H1 (cell line): ENCODE data around the gene DYNLT2. TPM values are rescaled to one million over a fixed set of nuclear protein-coding genes. Genes with fewer than 3 reads are reported as not detected.

Experiments
- CEBPB ChIP-seq: IDR thresholded peaks from 2 replicates; pipeline ENCODE4 v1.6.1; 2012; ENCODE audit warnings: low read depth, low read length
- CHD7 ChIP-seq: fragments of 300-600 bp; sonication (generic); IDR thresholded peaks from 2 replicates; pipeline ENCODE4 v1.7.1; 2012; ENCODE audit warnings: low read length, moderate library complexity, mild to moderate bottlenecking, inconsistent platforms; ENCODE audit not compliant: insufficient replicate concordance
- EGR1 ChIP-seq: IDR thresholded peaks from 2 replicates; pipeline ENCODE4 v1.6.1; 2011; ENCODE audit warnings: low read depth, low read length, borderline replicate concordance
- PHF8 ChIP-seq: fragments of 200-600 bp; sonication (generic); conservative IDR thresholded peaks from 2 replicates; pipeline ENCODE4 v1.7.1; 2012; ENCODE audit warnings: low read depth, mild to moderate bottlenecking, inconsistent platforms, low read length, moderate library complexity
- POLR2A ChIP-seq, 2 experiments: IDR thresholded peaks; 1 replicate in 1 of 2; 2 replicates in 1 of 2; pipeline ENCODE4 v1.6.1; 2011; ENCODE audit warnings: low read depth in 2 of 2, low read length in 2 of 2, mild to moderate bottlenecking in 2 of 2; ENCODE audit errors: control extremely low read depth in 1 of 2
- POLR2AphosphoS5 ChIP-seq: IDR thresholded peaks from 2 replicates; pipeline ENCODE4 v1.6.1; 2011; ENCODE audit warnings: low read depth, low read length
- RAD21 ChIP-seq, 2 experiments: IDR thresholded peaks in 1 of 2; conservative IDR thresholded peaks in 1 of 2; 2 replicates each; pipeline ENCODE4 v1.6.1; 2011; ENCODE audit warnings: low read depth in 2 of 2, low read length in 2 of 2, improper control_type of control experiment in 1 of 2, inconsistent platforms in 1 of 2, mild to moderate bottlenecking in 1 of 2, moderate library complexity in 1 of 2
- SUZ12 ChIP-seq: fragments of 200-600 bp; sonication (generic); IDR thresholded peaks from 2 replicates; pipeline ENCODE4 v1.6.1; 2012; ENCODE audit warnings: mild to moderate bottlenecking, inconsistent platforms, low read length, moderate library complexity, mixed read lengths
- polyA plus RNA-seq, 7 experiments: library from polyadenylated mRNA; depleted of rRNA in 3 of 7; stranded (reverse) in 5 of 7; unstranded in 2 of 7; fragments of >200 nt in 5 of 7; fragments of 200-250 nt in 2 of 7; gene quantifications; 1 replicate in 5 of 7; 2 replicates in 1 of 7; 4 replicates in 1 of 7; pipeline versions ENCODE4 v1.2.1 to v1.2.3, GENCODE V29; 2011 to 2013; ENCODE audit warnings: missing spikeins in 2 of 7, mixed read lengths in 2 of 7
- total RNA-seq: library from RNA; stranded (reverse); fragmentation: NEBNext Ultra II Directional; extraction: Animal tissue kit (Norgen Biotek cat#: 25700); gene quantifications from 2 replicates; pipeline ENCODE4 v1.2.1, GENCODE V29; 2021
- TF ChIP-seq, protein P1 (sequence below): IDR thresholded peaks from 2 replicates; pipeline ENCODE4 v1.6.1; 2012; ENCODE audit warnings: low read length, inconsistent platforms

DYNLT2 gene
- total and polyA plus RNA-seq, 2 of the 8 experiments (the other 6 are each of a cell fraction or from before 2014, with no cell fraction given): 0.48 to 1.8 TPM

DNA sequence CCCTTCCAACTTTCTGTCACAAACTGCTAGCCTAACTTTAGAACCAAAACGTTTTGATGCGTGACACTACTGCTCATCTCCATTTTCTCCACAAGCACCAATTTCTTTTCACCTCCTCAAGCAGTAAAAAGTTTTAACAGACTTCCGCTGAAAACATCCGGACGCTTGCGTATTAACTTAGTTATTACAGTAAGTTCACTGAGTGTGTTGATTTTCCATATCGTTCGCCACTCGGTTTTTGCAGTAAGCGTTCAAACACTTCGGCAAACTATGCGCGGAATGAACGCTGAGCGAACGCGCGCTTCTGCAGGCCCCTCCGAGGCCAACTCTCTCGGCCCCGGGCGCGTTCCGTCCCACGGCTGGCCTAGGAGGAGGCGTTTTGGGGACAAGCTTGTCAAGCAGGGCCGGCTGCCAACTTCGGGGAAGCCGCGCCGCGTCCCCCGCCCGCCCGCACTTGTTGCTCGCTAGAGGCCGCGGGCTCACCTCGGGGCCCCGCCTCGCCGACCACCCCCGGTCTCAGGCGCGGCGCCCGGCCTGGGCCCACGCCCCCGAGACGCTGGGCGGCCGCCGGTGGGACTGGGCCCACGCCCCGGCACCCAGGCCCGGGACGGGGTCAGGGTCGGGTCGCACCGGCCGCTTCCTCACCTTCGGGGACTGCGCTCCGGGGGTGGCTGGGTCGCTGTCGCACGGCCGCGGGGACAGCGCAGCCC lies 28.0 kb downstream of the DYNLT2 start (continued):
- TF ChIP-seq SUZ12: no peak
- TF ChIP-seq, protein P1, sequence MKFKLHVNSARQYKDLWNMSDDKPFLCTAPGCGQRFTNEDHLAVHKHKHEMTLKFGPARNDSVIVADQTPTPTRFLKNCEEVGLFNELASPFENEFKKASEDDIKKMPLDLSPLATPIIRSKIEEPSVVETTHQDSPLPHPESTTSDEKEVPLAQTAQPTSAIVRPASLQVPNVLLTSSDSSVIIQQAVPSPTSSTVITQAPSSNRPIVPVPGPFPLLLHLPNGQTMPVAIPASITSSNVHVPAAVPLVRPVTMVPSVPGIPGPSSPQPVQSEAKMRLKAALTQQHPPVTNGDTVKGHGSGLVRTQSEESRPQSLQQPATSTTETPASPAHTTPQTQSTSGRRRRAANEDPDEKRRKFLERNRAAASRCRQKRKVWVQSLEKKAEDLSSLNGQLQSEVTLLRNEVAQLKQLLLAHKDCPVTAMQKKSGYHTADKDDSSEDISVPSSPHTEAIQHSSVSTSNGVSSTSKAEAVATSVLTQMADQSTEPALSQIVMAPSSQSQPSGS: no peak
- no peak for TF ChIP-seq RAD21 (IDR thresholded peaks at IDR 0.05 in 1 of 2, conservative IDR thresholded peaks at IDR 0.05 in 1 of 2; ENCODE audit: low read depth in 2 of 2, low read length in 2 of 2)
- TF ChIP-seq CHD7: no peak
- peak; percentile 21; the same call in 1 of the 2 replicates for TF ChIP-seq PHF8
- 0 out of 3 replicates have a peak, but pooled peaks of 1 of the 2 experiments have one; percentile 12 for TF ChIP-seq POLR2A (IDR thresholded peaks at IDR 0.05; ENCODE audit: control extremely low read depth in 1 of 2, low read depth in 2 of 2, low read length in 2 of 2)
- no peak for TF ChIP-seq CEBPB
- no peak for TF ChIP-seq EGR1
- no peak for TF ChIP-seq POLR2AphosphoS5
